RWPE2 (cell line): Measurements from ENCODE around the gene FOXJ3.

Experiments
- ATAC-seq: fragments of 200-7000 bp; cut with Tn5 transposase; 3 replicates; pipeline ENCODE4 v1.9.1; 2021; ENCODE audit warnings: low read depth
- DNase-seq: peaks from one replicate; pipeline ENCODE4 v3.0.0-alpha.2; 2020; ENCODE audit warnings: low spot score
- H3K27ac ChIP-seq: fragments of 450-650 bp; 2 replicates; pipeline ENCODE4 v1.5.1; 2017; ENCODE audit warnings: mild to moderate bottlenecking; ENCODE audit not compliant: poor library complexity, severe bottlenecking
- H3K27me3 ChIP-seq: fragments of 250-450 bp; sonication (Bioruptor Pico); 2 replicates; pipeline ENCODE4 v1.5.1; 2021; ENCODE audit warnings: mild to moderate bottlenecking, moderate library complexity; ENCODE audit not compliant: insufficient read depth, poor library complexity, severe bottlenecking
- H3K36me3 ChIP-seq: fragments of 250-450 bp; sonication (Bioruptor Pico); 2 replicates; pipeline ENCODE4 v1.5.1; 2020; ENCODE audit warnings: low read depth, mild to moderate bottlenecking, moderate library complexity
- H3K4me1 ChIP-seq: fragments of 250-450 bp; sonication (Bioruptor Pico); 2 replicates; pipeline ENCODE4 v1.5.1; 2021; ENCODE audit warnings: mild to moderate bottlenecking, moderate library complexity; ENCODE audit not compliant: insufficient read depth, poor library complexity, severe bottlenecking
- H3K4me3 ChIP-seq: fragments of 250-450 bp; sonication (Bioruptor Pico); 2 replicates; pipeline ENCODE4 v1.5.1; 2021; ENCODE audit warnings: mild to moderate bottlenecking, moderate library complexity; ENCODE audit not compliant: severe bottlenecking
- H3K9me3 ChIP-seq: fragments of 250-450 bp; sonication (Bioruptor Pico); 2 replicates; pipeline ENCODE4 v1.5.1; 2021; ENCODE audit warnings: mild to moderate bottlenecking, moderate library complexity; ENCODE audit not compliant: severe bottlenecking
- CTCF ChIP-seq: fragments of 450-650 bp; IDR thresholded peaks from one replicate; pipeline ENCODE4 v1.5.1; 2017; ENCODE audit warnings: mild to moderate bottlenecking, moderate library complexity; ENCODE audit not compliant: poor library complexity, severe bottlenecking

The FOXJ3 gene

GRCh38 chr1:42153624-42154023, 181.4 kb downstream of the FOXJ3 start:
- Histone ChIP-seq H3K9me3 (no peaks in the 10 kb centered on the region), H3K4me3 (no peak overlapping the region), H3K27ac (no peak overlapping the region), H3K27me3 (no peaks in the 10 kb centered on the region), H3K4me1 (no peaks in the 10 kb centered on the region), H3K36me3 (no peaks in the 10 kb centered on the region)
- TF ChIP-seq CTCF: no peak
- ATAC-seq: no peak
- no peak for DNase-seq

GRCh38 chr1:42152907-42153600, 182.0 kb downstream of the FOXJ3 start, which contains the start of gene GUCA2B:
Gene GUCA2B (plus strand): TSS chr1:42153410. CDS start chr1:42153451, 41 bp downstream.
- H3K27me3 ChIP-seq: no peaks in the 10 kb centered on the region
- H3K9me3 ChIP-seq: no peaks in the 10 kb centered on the region
- TF ChIP-seq CTCF: no peak
- H3K36me3 ChIP-seq: no peaks in the 10 kb centered on the region
- no peaks in the 10 kb centered on the region for H3K4me1 ChIP-seq
- no peak within 1 kb of the TSS for H3K4me3 ChIP-seq
- no peak within 1 kb of the TSS for H3K27ac ChIP-seq
- no peak for DNase-seq
- no peak for ATAC-seq

GRCh38 chr1:42152119-42152518, 182.9 kb downstream of the FOXJ3 start:
- no peak overlapping the region for H3K27ac ChIP-seq
- TF ChIP-seq CTCF: no peak
- peak; percentile 65 for ATAC-seq
- H3K4me3 ChIP-seq: no peak overlapping the region
- H3K4me1 ChIP-seq: no peaks in the 10 kb centered on the region
- no peak for DNase-seq
- H3K27me3 ChIP-seq: no peaks in the 10 kb centered on the region
- no peaks in the 10 kb centered on the region for H3K36me3 ChIP-seq
- no peaks in the 10 kb centered on the region for H3K9me3 ChIP-seq

GRCh38 chr1:42150651-42151050, 184.4 kb downstream of the FOXJ3 start:
- DNase-seq (no peak), ATAC-seq (no peak)
- Histone ChIP-seq H3K4me1 (no peaks in the 10 kb centered on the region), H3K27ac (no peak overlapping the region), H3K27me3 (no peaks in the 10 kb centered on the region), H3K36me3 (no peaks in the 10 kb centered on the region), H3K4me3 (no peak overlapping the region), H3K9me3 (no peaks in the 10 kb centered on the region)
- TF ChIP-seq CTCF: no peak

GRCh38 chr1:42148166-42148565, 186.9 kb downstream of the FOXJ3 start:
- Histone ChIP-seq H3K4me3 (no peak overlapping the region), H3K27ac (no peak overlapping the region), H3K9me3 (no peaks in the 10 kb centered on the region), H3K4me1 (no peaks in the 10 kb centered on the region), H3K36me3 (no peaks in the 10 kb centered on the region), H3K27me3 (no peaks in the 10 kb centered on the region)
- no peak for ATAC-seq
- no peak for TF ChIP-seq CTCF
- no peak for DNase-seq
